Tongue (tissue), 2 donors: Measurements from ENCODE around the gene ITGB5. TPM values are rescaled to one million over a fixed set of nuclear protein-coding genes. Genes with fewer than 3 reads are reported as not detected.
A peak's percentile ranks its signal among the peaks of the same experiment; 100 is the strongest.

Experiments
- DNase-seq: peaks from one replicate; pipeline ENCODE4 v3.0.0-alpha.2; 2015
- total RNA-seq: library from RNA; depleted of rRNA; stranded (reverse); fragments of >200 nt; gene quantifications from one replicate; pipeline ENCODE4 v1.2.3, GENCODE V29; 2014

ITGB5 gene
- total RNA-seq, 1 donor from 2014 or later, result 63.3 TPM

DNA sequence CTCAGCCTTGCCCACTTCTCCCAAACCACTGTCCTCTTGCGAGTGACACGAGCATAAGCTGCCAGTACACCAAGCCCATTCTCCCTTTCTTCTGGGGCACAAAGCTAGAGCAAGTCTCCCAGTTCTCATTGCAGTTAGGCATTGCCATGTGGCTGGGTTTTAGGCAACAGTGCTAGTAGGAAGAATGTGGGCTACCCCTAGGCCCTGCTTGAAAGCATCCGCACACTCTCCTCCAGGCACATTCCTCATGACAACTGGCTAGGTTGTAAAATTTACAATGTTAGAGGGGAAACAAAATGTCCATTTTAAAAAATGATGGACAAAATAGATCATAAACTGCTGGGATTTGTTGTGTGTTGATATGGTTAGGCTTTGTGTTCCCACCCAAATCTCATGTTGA, 19.7 kb downstream of the ITGB5 start:
- DNase-seq, result no peak

DNA sequence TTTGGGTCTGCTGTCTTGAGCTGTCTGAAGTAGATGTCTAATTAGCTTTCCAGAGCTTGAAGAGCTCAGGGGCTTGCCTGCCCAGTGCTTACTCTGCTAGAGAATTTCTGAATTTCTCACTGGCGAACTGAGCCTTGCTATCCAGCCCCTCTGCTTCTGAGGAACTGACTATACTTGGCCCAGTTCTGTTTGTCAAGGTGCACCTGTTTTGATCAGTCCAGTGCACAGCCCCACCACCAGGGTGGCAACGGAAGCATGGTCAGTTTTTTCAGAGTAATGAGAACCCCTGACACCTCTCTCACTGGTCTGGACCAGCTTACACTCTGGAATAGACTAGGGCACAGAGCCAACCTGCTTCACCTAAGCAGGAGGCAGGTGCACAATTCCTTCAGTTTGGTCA, 25.2 kb downstream of the ITGB5 start:
- no peak for DNase-seq

DNA sequence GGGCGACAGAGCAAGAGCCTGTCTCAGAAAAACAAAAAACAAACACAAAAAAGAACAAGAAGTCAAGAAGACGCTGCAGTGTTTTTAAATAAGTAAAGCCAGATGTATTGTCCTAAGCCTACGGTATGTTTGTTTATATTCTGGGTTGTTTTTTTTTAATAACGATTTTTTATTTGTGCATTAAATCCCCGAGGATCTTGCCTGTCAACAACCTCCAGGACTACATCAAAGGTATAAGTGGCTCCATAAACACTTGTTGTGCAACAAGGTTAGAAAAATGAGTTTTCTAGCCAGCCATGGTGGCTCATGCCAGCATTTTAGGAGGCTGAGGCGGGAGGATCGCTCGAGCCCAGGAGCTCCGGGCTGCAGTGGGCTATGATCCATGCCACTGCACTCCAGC, 26.1 kb downstream of the ITGB5 start:
- DNase-seq, result no peak

DNA sequence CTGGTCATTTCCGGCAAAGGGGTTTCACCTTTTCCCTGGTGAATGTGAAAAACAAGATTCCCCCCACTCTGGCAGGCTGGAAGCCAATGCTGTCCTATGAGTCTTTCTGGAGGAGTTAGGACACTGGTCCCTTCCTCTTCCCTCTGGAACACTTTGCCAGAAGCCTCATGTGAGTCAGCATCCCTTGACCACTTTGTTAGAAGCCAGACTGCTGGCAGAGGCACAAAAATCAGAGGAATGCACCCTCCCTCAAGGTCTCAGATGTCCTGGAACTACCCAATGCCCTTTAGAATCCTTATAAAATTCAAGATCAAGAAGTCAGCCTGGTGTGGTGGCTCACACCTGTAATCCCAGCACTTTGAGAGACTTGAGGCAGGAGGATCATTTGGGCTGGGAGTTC, 26.6 kb downstream of the ITGB5 start:
- DNase-seq, result no peak

DNA sequence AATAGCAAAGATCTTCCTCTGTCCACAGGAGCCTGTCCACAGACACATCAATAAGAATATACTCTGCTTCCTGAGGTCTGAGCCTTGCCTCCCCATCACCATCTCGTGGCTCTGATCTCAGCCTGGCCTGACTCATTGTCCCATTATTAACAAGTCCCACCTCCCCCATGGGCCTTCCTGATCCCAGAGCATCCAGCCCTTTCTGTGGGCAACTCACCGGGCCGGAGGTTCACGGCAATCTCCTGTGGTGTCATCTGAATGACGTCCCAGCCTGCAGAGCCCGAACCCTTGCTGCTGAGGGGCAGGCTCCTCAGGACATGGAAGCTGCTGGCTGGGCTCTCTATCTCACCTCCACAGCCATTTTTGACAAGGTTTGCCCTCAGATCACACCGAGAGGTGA, 28.1 kb downstream of the ITGB5 start:
- no peak for DNase-seq

DNA sequence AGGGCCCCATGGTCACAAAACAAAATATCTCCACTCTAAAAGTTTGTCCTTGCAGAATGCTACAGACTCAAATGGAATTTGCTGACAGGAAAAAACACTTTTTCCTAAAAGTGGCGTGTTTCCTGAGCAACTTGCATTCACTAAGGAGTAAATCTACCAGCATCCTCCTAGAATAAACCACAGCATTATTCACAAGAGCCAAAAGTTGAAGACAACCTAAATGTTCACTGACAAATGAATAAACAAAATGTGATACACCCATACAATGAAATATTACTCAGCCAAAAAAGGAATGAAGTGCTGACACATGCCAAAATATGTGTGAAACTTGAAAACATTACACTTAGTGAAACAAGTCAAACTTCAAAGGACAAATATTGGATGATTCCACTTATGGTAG, 28.9 kb downstream of the ITGB5 start:
- no peak for DNase-seq

DNA sequence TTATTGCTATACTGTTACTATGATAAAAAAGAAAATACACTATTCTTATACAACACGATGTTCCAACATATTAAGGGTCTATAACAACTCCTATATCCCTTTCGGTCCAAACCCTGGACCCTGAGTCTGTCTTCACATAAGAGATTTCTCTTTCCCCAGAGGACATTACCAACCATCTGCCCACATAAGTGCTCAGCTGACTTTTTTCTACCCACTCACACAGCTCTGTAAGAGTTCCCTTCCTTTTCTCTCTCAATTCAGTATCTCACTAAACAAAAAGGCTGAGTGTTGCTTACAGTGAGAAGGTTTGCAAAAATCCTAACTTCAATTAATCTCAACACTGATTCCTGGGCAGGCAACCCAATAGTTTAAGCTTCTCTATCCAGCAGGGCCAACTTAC, 30.5 kb downstream of the ITGB5 start:
- no peak for DNase-seq

DNA sequence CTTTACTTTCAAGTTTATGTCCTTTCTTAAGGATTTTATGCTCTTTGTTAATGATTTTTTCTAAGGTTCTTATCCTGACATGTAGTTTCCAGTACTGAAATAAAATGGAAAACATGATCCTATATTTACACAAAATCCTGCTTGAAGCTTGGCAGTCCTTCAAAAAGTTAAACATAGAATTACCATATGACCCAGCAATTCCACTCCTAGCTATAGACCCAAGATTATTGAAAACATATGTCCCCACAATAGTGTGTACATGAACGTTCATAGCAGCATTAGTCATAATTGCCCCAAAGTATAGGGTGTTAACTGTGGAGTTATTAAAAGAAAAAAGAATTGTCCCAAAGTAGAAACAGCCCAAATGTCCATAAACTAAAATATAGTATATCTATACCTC, 33.2 kb downstream of the ITGB5 start:
- peak; percentile 45 for DNase-seq

DNA sequence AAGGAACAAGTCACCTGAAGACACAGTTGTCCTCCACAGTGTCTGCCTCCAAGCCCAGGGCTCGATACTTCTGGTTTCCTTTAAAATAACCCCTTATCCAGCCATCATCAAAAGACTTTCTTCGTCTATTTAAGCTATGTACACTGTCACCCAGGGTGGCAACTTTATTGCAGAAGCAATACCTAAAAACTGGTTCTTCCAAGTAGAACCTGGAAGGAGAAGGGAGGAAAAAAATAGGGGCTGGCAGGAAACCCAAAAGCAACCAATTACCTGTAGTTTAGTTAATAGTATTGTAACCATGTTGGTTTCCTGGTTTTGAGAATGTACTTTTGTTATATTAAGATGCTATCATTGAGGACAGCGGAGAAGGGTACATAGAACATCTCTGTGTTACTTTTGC, 33.7 kb downstream of the ITGB5 start:
- DNase-seq, result no peak

DNA sequence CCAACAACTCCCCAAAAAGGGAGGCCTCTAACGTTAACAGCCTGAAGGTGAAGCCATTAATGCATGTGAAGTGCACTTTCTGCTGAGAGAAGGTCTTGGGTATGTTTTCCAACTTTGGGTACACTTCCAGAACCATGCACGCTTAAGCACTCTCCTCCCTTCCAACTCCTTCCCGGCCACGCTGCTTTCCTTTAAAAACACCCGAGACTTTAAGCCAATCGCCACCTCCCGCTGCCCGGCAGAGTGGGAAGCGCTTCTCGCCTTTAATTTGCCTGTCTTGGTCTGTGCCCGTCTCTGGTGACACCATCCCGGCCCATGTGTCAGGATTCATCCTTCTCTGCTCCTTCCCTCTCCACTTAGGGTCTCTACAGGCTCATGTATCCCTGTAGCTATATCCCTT, 35.3 kb downstream of the ITGB5 start:
- DNase-seq, result no peak

DNA sequence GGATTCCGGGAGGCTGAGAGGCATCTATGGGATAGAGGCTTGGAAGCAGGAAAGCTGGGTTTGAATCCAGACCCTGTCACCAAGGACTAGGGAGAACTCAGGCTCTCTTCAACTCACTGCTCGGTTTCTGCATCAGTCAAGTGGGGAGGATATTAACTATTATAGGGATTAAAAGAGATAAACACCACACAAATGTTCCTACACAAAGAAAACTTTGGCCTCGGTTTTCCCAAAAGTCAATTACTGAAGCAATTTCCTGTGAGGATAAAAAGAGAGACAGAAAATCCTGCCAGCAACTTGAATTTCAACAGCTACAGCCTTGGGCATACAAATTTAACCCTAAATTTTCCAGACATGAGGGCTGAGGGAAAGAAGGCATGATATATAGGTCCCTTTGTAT, 36.0 kb downstream of the ITGB5 start:
- DNase-seq, result no peak

DNA sequence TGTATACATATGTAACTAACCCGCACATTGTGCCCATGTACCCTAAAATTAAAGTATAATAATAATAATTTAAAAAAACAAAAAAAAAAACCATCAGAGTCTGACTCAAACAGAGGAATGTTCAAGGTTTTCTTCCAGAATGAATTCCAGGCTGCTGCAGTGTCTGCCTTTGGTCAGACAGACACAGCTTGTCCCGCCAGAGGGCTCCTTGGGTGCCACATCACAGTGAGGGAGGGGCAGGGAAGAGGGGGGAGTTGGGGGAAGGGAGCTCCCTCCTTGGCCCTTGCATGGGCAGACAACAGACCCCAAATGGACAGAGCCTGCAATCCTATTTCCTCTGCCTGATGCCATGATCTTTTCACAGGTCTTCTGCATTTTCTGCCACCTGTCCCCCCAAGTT, 36.5 kb downstream of the ITGB5 start:
- DNase-seq, result no peak

DNA sequence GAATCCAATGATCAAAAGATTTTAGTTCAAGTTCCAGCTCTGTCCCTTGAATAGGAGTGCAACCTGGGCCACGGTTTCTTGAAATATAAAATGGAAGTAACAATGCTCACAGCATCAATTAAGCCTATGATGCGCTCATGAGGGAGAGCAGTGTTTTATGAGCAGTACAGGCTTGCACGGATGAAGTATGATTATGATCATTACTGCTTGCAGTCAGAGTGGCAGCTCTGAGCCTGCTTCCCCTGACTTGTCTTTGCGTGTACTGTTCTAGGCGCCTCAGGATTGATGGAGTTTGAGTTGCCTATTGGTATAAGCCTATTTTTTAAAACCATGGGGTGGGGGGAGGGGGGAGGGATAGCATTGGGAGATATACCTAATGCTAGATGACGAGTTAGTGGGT, 37.0 kb downstream of the ITGB5 start:
- no peak for DNase-seq

DNA sequence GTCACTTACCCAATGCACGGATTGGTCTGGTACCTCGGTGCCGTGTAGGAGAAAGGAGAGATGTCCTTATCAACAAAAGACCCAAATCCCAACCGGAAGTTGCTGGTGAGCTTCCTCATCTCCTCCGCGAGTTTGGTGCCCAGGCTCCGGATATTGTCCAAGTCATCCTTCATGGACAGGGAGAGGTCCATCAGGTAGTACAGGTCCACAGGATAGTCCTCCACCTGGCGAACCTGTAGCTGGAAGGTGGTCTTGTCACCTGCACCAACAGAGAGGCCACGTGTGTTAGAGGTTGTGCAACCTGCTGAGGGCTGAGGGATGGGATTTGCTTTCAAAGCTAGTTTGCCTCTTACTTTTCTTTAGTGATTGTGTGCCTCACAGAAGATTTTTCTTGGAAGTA, 38.9 kb downstream of the ITGB5 start:
- DNase-seq, result no peak

DNA sequence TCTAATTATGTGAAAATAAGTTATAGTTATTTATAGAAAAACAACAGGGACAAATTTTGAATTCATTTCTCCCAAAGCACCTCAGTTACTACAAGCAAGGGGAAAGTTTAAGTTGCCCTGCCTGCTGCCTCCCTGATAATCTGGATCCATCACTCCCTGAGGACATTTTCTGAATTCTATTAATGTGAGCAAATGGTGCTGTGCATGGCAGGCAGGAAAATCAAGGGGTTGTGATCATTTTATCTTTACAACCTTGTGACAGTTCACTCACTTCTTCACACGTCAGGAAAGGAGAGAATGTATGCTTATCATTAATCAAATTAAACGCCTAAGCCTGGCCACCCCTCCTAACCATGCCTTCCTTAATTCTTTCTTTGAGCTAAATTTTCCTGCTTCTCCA, 39.3 kb downstream of the ITGB5 start:
- DNase-seq, result no peak

DNA sequence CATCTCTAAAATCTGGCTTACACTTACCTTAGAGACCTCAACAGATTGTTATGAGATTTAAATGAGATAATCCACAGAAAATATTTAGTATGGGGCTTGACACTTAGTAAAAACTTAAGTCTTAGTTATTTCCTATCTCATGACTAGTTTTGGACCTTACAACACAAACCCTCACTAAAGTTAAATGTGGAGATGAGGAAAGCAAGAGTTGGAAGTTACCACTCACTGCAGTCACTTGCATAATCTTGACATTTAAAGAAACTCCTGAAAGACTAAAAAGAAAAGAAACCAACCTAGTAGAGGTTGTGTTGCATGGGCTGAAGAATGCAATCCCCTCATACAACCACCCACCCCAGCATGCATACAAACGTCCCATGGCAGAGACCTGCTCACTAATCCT, 40.1 kb downstream of the ITGB5 start:
- DNase-seq, result no peak

DNA sequence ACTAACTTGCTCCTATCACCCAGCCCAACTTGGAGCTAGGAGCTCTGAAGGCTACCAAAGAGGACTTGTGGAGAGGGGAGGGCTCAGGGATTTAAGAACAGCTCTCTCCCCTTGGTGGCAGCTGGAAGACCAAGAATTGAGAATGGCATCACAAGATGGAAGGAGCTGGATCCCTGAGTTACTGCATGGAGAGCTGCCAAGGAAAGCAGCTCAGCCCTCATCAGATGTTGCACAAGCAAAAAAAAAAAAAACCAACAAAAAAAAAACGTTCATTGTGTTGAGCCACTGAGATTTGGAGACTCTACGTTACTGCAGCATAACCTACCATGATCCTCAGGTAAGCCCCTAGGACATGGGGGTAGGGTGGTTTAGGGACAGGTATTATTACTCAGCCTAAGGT, 41.0 kb downstream of the ITGB5 start:
- DNase-seq, result no peak

DNA sequence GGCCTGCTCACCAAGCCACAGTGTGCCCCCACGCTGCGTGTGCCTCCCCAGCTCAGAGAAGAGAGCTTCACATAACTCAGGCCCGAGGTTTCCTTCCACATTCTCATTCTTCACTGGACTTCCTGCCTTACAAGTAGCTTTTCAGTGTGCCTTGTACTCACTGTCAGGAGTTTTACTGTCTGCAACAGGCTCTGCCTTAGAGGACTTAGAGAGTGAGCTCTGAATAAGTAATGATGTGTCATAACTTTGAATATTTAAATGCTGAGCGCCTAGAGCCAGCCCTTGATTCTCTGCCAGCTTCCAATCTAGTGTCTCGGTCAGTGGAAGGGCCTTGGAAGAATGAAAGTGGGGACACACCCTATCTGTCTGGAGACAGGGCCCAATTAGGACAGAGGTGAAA, 41.8 kb downstream of the ITGB5 start:
- peak; percentile 41 for DNase-seq

DNA sequence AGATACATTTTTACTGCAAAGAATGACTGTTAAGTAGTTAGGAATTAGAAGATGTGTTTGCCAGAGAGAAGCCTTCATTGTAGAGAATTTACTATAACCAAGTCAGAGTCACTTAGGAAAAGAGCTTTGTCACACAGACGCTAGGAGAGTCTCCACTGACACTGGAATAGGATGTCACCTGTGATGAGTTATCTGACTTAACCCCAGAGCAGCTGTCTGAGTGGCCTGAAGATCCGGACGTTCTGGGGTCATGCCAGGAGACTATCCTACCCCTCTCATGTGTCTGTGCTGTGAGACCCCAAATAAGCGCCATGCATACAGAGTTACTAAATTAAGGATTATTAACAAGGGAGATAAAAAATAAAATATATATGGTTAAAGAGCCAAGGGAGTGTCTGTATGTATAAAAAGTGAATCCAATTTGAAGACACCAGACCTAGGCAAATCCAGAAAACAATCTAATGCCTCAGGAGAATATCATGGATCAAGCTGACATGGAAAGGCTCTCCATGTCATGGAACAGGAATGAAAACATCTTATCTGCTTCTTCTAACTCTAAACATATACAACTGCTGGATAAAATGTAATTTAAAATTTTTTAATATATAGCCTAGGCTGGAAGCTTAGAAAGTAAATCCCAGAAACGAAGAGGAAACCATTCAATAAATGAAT, 43.5 kb downstream of the ITGB5 start:
- DNase-seq, result peak; percentile 46

DNA sequence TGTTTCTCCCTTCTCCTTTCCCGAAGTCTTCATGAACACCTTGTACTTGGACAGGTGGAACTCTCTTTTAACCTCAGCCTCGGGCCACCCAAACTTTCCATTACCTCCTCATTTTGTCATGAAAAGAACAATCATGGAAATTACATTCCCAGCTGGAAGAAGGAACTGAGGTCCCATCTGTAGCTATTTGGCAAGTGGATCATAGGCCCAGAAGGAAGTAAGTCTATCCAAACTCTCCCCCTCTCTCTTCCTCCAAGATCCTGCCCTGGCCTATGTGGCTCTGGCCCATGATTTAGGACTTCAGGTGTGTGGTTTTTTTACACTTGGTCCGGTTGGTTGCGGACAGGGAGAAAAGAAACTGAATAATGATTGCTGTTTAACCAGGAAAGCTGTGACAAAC, 44.1 kb downstream of the ITGB5 start:
- DNase-seq, result peak; percentile 55

DNA sequence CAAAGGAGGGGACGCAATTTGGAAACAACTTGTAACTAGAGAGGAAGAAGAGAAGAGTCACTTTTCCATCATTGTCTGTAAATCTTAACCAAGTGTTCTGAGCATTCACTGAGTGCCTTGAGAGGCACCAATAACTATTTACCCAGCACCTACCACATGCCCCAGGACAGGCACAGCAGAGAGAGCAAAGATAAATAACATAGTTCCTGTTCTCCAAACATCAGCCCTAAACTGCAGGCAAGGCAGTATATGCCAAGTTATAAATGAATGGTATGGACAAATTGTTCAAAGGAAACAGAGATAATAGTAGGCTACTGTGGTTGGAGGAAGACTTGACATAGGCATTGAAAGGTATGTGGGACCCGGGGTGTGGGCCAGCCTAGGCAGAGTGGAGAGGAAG, 45.6 kb downstream of the ITGB5 start:
- no peak for DNase-seq

DNA sequence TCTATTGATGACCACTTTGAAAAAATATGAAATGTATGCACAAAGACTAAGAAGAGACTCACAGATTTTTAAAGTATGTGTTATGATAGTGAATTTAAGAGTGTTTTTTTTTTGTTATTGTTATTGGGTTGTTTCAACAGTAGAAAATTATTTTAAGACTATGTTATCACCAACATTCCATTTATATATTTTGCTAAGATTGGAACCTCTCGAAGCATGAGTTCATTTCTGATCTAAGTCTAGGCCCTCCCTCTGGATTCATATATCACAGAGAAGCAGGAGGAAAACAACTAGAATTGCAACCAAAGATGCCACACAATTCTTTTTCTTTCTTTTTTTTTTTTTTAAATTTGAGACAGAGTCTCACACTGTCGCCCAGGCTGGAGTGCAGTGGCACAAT, 46.8 kb downstream of the ITGB5 start:
- no peak for DNase-seq

DNA sequence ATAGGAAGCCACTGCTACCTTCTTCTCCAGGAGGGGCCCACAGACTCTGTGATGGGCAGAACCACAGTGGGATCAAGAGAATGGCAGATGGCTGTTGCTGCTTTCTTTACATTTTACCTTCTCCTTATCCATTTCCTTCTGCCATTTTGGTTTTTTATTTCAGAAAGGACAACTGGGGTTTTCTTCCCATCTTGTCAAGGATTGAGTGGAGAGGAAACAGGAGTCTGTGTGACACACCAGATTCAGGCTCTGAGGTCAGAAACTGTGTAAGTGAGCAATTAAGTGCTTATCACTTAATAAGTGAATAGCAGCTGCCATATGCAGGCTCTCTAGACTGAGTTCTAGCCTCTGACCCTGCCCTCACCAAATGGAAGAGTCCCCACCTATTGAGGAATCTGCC, 47.3 kb downstream of the ITGB5 start:
- no peak for DNase-seq

DNA sequence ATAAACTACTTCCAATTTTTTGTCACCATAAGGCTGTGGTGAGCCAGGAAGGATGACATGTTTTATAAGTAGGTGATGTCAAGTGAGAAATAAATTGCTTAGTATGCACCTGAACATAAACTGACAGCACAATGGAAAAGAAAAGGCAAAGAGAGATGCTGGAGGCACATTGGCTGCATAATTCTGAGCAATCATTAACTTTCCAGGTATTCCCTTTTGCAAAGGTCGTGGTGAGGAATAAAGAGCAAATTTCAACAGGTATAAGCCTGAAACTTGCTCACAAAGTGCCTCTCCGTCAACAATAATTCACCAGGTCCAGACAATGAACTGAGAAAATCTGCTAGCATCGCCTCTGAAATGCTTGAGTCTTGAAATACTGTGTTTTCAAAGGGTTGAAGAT, 48.2 kb downstream of the ITGB5 start:
- no peak for DNase-seq

DNA sequence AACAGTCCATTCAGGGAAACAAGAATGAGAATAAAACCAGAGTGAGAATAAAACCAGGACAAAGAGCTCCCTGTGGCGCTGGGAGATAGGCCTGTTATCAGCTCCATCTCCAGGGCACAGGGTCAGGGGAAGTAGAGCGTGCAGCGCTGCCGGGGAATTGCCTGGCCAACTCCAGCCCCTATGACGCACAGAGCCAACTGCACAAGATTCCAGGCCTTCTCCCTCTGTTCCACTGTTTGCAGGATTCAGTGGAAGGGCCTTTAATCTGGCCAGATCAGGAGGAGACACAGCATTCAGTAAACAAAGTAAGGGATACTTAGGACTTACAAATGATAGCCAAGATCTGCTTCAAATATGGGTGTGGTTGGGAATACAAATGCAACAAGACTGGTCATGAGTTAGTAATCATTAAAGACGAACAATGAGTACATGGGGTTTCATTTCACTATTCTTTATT, 49.4 kb downstream of the ITGB5 start:
- DNase-seq, result peak; percentile 49
